ENCODE data around the gene HECTD4. TPM values are rescaled to one million over a fixed set of nuclear protein-coding genes. Genes with fewer than 3 reads are reported as not detected.
A peak's percentile ranks its signal among the peaks of the same experiment; 100 is the strongest.
"Not testable (repeated sequence)": the region's sequence is repeated elsewhere in the genome, so short reads cannot be mapped to it uniquely, and the experiment has no call there.

The HECTD4 gene
- total and polyA plus RNA-seq, 12 donors: 3.0 to 33.7 (median 23.9) TPM

DNA sequence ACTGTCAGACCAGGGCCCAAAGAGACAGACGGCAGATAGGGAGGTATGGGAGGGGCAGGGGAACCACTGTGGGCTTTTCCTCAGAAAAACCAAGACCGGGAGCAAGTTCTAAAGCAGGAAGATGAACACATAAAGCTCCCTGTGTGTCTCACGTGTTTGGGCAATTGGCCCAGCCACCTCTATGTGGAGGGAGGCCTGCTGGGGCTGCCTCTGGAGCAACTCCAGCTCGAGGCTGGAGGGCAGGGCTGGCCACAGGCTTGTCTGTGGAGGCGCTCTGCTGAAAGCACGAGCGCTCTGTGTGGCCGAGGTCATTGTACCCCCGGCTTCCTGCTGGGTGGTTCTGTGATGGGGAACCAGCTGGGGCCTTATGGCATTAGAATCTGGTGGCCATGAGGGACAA lies 220.5 kb downstream of the HECTD4 start:
- Histone ChIP-seq H3K27ac (peak overlapping the region in 1 of 10 donors; percentile 15), H3K27me3 (no peaks in the 10 kb centered on the region), H3K4me3 (no peak overlapping the region), H3K9me3 (peaks cover 0 to 15% (median 0%) of the 10 kb centered on the region in 11 donors), H3K4me1 (peaks cover 0 to 6% (median 0%) of the 10 kb centered on the region in 9 donors), H3K36me3 (peaks cover 0 to 91% (median 42%) of the 10 kb centered on the region in 9 donors)
- intact Hi-C loops (cut with DNase I): no loop called here
- WGBS, 2 donors: 75 to 85% methylated on average over 9 of the region's 9 CpGs
- DNase-seq: no peak
- TF ChIP-seq, protein P1, sequence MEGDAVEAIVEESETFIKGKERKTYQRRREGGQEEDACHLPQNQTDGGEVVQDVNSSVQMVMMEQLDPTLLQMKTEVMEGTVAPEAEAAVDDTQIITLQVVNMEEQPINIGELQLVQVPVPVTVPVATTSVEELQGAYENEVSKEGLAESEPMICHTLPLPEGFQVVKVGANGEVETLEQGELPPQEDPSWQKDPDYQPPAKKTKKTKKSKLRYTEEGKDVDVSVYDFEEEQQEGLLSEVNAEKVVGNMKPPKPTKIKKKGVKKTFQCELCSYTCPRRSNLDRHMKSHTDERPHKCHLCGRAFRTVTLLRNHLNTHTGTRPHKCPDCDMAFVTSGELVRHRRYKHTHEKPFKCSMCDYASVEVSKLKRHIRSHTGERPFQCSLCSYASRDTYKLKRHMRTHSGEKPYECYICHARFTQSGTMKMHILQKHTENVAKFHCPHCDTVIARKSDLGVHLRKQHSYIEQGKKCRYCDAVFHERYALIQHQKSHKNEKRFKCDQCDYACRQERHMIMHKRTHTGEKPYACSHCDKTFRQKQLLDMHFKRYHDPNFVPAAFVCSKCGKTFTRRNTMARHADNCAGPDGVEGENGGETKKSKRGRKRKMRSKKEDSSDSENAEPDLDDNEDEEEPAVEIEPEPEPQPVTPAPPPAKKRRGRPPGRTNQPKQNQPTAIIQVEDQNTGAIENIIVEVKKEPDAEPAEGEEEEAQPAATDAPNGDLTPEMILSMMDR (IDR thresholded peaks at IDR 0.05): no peak
- ATAC-seq: peak in 6 of 8 donors; percentile 29 to 59 (median 42)

DNA sequence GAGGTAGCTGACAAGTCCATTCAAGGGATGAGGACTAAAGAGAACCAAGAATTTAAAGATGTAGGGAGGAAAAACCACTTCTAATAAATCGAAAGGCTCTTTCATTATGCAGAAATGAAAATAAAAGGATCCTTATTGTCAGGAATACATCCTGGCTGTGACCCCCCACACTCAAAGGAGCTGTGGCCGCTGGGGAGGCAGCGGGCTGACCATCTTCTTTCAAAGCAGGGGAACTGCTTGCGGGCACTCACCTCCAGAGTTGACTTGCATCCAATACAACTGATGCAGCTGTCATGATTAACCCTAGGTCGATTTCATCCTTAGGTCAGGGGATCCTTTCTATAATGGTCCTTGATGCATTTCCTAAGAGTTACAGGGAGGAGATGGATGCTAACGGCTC lies 221.6 kb downstream of the HECTD4 start:
- TF ChIP-seq, protein P1 (IDR thresholded peaks at IDR 0.05): no peak
- ATAC-seq (no peak), DNase-seq (no peak)
- Histone ChIP-seq H3K27me3 (no peaks in the 10 kb centered on the region), H3K36me3 (peaks cover 0 to 87% (median 42%) of the 10 kb centered on the region in 9 donors), H3K4me3 (no peak overlapping the region), H3K9me3 (peaks cover 0 to 26% (median 0%) of the 10 kb centered on the region in 11 donors), H3K27ac (no peak overlapping the region), H3K4me1 (peaks cover 0 to 6% (median 0%) of the 10 kb centered on the region in 9 donors)
- intact Hi-C loops (cut with DNase I): no loop called here
- WGBS, 2 donors: 96 to 97% methylated on average over 6 of the region's 6 CpGs

DNA sequence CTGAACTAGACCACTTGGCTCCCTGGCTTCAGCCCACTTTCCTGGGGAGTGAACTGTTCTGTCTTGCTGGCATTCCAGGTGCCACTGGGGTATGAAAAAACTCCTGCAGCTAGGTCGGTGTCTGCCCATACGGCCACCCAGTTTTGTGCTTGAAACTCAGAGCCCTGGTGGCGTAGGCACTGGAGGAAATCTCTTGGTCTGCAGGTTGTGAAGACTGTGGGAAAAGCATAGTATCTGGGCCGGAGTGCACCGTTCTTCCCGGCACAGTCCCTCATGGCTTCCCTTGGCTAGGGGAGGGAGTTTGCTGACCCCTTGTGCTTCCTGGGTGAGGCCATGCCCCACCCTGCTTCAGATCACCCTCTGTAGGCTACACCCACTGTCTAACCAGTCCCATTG lies 223.1 kb downstream of the HECTD4 start:
- TF ChIP-seq, protein P1 (IDR thresholded peaks at IDR 0.05): no peak
- H3K4me3 ChIP-seq: no peak overlapping the region
- peaks cover 0 to 98% (median 42%) of the 10 kb centered on the region in 9 donors for H3K36me3 ChIP-seq
- 97 to 98% methylated on average over 6 of the region's 6 CpGs for WGBS, 2 donors
- H3K9me3 ChIP-seq: peaks cover 0 to 29% (median 0%) of the 10 kb centered on the region in 11 donors
- ATAC-seq: no peak
- no peak overlapping the region for H3K27ac ChIP-seq
- DNase-seq: no peak
- intact Hi-C loops (cut with DNase I): no loop called here
- no peaks in the 10 kb centered on the region for H3K27me3 ChIP-seq
- H3K4me1 ChIP-seq: peaks cover 0 to 6% (median 0%) of the 10 kb centered on the region in 9 donors

DNA sequence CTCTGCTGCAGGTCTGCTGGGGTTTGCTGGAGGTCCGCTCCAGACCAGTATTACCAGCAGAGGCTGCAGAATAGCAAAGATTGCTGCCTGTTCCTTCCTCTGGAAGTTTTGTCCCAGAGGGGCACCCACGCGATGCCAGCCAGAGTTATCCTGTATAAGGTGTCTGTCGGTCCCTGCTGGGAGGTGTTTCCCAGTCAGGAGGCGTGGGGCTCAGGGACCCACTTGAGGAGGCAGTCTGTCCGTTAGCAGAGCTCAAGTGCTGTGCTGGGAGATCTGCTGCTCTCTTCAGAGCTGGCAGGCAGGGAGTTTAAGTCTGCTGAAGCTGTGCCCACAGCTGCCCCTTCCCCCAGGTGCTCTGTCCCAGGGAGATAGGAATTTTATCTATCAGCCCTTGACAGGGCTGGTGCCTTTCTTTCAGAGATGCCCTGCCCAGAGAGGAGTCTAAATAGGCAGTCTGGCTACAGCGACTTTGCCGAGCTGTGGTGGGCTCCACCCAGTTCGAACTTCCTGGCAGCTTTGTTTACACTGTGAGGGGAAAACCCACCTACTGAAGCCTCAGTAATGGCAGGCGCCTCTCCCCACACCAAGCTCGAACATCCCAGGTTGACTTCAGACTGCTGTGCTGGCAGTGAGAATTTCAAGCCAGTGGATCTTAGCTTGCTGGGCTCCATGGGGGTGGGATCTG lies 223.6 kb downstream of the HECTD4 start:
- H3K4me3 ChIP-seq; DNase-seq; intact Hi-C loops (cut with DNase I); H3K27me3 ChIP-seq; H3K27ac ChIP-seq; ATAC-seq; H3K4me1 ChIP-seq: not testable (repeated sequence)
- Histone ChIP-seq H3K36me3 (peaks cover 0 to 98% (median 42%) of the 10 kb centered on the region in 9 donors), H3K9me3 (peaks cover 0 to 29% (median 0%) of the 10 kb centered on the region in 11 donors)
- 91 to 94% methylated on average over 11 of the region's 11 CpGs for WGBS, 2 donors

DNA sequence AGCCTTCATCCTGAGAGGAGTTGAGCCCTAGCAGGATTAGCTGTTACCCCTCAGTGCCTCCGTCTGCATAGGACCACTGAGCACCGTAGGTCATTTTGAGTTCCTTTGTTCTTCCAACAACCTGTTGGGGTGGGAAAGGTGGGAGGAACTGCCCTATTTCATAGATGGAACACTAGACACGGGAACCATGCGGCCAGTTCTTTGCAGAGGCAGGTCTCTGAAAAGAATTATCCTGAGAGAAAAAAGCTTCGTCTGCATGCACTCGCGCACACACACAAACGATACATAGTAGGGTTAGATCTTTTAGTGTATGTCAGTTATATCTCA lies 228.4 kb downstream of the HECTD4 start:
- no peak for ATAC-seq
- no peaks in the 10 kb centered on the region for H3K27me3 ChIP-seq
- whole genome bisulfite sequencing, 2 donors: 94 to 95% methylated on average over 8 of the region's 8 CpGs
- peaks cover 3 to 98% (median 54%) of the 10 kb centered on the region in 9 donors for H3K36me3 ChIP-seq
- no peak for DNase-seq
- H3K4me3 ChIP-seq: no peak overlapping the region
- no peaks in the 10 kb centered on the region for H3K4me1 ChIP-seq
- intact Hi-C loops (cut with DNase I): no loop called here
- no peak overlapping the region for H3K27ac ChIP-seq
- TF ChIP-seq, protein P1 (IDR thresholded peaks at IDR 0.05): no peak
- peaks cover 0 to 28% (median 0%) of the 10 kb centered on the region in 11 donors for H3K9me3 ChIP-seq

Data from heart right ventricle (tissue), 16 donors.